HL-60 (cell line): ENCODE data around the gene CD300LB.

ENCODE experiments used
- CTCF ChIP-seq: IDR thresholded peaks from one replicate; pipeline ENCODE4 v1.5.1; 2011; ENCODE audit warnings: low read length, control low read depth, inconsistent platforms; ENCODE audit not compliant: insufficient read depth
- GABPA ChIP-seq: IDR thresholded peaks from 2 replicates; pipeline ENCODE4 v1.6.1; 2012; ENCODE audit warnings: low read depth
- POLR2AphosphoS5 ChIP-seq: IDR thresholded peaks from 2 replicates; pipeline ENCODE4 v1.6.1; 2012; ENCODE audit warnings: low read depth
- SPI1 ChIP-seq: IDR thresholded peaks from 2 replicates; pipeline ENCODE4 v1.6.1; 2012; ENCODE audit warnings: low read depth, mild to moderate bottlenecking, borderline replicate concordance
- TF ChIP-seq, protein P1 (sequence below): IDR thresholded peaks from 2 replicates; pipeline ENCODE4 v1.6.1; 2012; ENCODE audit warnings: low read depth; ENCODE audit not compliant: insufficient replicate concordance

GRCh38 chr17:74567397-74567796, 36.1 kb upstream of the CD300LB start, which contains the start of gene CD300H:
- TF ChIP-seq CTCF (no peak), POLR2AphosphoS5 (no peak), GABPA (no peak), SPI1 (peak; percentile 52; the same call in 1 of the 2 replicates)
- TF ChIP-seq, protein P1, sequence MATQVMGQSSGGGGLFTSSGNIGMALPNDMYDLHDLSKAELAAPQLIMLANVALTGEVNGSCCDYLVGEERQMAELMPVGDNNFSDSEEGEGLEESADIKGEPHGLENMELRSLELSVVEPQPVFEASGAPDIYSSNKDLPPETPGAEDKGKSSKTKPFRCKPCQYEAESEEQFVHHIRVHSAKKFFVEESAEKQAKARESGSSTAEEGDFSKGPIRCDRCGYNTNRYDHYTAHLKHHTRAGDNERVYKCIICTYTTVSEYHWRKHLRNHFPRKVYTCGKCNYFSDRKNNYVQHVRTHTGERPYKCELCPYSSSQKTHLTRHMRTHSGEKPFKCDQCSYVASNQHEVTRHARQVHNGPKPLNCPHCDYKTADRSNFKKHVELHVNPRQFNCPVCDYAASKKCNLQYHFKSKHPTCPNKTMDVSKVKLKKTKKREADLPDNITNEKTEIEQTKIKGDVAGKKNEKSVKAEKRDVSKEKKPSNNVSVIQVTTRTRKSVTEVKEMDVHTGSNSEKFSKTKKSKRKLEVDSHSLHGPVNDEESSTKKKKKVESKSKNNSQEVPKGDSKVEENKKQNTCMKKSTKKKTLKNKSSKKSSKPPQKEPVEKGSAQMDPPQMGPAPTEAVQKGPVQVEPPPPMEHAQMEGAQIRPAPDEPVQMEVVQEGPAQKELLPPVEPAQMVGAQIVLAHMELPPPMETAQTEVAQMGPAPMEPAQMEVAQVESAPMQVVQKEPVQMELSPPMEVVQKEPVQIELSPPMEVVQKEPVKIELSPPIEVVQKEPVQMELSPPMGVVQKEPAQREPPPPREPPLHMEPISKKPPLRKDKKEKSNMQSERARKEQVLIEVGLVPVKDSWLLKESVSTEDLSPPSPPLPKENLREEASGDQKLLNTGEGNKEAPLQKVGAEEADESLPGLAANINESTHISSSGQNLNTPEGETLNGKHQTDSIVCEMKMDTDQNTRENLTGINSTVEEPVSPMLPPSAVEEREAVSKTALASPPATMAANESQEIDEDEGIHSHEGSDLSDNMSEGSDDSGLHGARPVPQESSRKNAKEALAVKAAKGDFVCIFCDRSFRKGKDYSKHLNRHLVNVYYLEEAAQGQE, result no peak
